ENCODE data around the gene GLB1L2.

DNA sequence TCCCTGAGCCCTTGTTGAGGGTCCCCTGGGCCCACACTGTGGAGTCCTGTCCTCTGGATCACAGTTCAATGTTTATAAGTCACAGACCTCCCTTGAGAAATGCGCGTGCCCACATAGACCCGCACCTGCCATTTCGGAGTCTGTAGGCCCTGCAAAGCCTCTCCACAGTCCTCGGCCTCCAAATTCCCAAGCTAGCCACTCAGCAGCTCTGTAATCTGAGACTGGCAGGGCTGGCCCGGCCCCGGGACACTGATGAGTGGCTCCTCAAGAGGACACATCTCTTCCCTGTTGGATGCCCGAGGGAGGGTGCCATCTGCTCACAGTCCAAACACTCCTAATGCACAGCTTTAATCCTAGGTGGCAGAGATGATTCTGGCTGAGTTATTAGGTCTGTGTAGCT is 41.2 kb downstream of the GLB1L2 start:
- TF ChIP-seq RARB (CRISPR knock-in tag; IDR thresholded peaks at IDR 0.05) = no peak
- TF ChIP-seq, protein P1, sequence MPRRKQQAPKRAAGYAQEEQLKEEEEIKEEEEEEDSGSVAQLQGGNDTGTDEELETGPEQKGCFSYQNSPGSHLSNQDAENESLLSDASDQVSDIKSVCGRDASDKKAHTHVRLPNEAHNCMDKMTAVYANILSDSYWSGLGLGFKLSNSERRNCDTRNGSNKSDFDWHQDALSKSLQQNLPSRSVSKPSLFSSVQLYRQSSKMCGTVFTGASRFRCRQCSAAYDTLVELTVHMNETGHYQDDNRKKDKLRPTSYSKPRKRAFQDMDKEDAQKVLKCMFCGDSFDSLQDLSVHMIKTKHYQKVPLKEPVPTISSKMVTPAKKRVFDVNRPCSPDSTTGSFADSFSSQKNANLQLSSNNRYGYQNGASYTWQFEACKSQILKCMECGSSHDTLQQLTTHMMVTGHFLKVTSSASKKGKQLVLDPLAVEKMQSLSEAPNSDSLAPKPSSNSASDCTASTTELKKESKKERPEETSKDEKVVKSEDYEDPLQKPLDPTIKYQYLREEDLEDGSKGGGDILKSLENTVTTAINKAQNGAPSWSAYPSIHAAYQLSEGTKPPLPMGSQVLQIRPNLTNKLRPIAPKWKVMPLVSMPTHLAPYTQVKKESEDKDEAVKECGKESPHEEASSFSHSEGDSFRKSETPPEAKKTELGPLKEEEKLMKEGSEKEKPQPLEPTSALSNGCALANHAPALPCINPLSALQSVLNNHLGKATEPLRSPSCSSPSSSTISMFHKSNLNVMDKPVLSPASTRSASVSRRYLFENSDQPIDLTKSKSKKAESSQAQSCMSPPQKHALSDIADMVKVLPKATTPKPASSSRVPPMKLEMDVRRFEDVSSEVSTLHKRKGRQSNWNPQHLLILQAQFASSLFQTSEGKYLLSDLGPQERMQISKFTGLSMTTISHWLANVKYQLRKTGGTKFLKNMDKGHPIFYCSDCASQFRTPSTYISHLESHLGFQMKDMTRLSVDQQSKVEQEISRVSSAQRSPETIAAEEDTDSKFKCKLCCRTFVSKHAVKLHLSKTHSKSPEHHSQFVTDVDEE (CRISPR knock-in tag; IDR thresholded peaks at IDR 0.05) = no peak

All from SK-N-SH treated with all-trans-retinoic acid at 6 μM for 48 hours (cell line).